HG03280 (cell line): ENCODE results near the gene TROAP.
A peak's percentile ranks its signal among the peaks of the same experiment; 100 is the strongest.
"Not testable (repeated sequence)": the region's sequence is repeated elsewhere in the genome, so short reads cannot be mapped to it uniquely, and the experiment has no call there.

ENCODE experiments used
- ATAC-seq: cut with Tn5 transposase; IDR thresholded peaks from one replicate; pipeline ENCODE4 v1.9.1; 2021; ENCODE audit warnings: mild to moderate bottlenecking, moderate library complexity; ENCODE audit not compliant: unreplicated experiment

The TROAP gene

DNA sequence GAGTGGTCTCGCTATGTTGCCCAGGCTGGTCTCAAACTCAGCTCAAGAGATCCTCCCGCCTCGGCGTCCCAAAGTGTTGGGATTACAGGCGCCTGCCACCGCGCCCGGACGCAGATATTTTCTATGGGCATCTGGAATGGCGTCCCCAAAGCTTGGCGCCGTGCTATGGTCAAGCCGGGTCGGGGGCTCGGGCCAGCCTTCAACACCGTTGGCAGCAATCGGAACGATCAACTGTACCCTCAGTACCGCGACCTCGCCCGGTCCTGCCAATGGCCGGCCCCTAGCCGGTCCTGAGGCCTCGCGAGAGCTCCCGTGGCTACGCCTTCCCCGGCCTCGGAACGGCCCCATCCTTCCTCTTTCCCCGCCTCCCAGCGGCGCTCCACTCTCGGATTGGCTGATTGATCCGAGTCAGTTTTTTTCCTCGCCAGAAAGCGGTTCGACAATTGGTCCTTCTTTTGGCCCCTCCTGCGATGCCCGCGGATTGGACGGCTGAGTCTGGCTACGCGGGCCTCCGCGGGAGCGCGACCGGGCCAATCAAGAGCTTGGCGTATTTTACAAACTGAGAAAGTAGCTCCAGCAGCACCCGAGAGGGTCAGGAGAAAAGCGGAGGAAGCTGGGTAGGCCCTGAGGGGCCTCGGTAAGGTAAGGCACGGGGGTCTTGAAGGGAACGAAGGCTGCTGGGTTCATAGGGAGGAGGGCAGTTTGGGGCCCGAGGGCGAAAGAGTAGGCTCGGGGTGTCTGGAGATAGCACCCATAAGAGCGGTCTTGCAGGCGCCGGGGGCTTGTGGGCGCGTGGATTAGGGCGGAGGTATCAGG lies at the start of gene TROAP:
Gene TROAP, plus strand, starts transcription at position 548 of the 816 bp plus-strand sequence. CDS start 354 bp downstream, outside the sequence.
- peak; percentile 99 for ATAC-seq

DNA sequence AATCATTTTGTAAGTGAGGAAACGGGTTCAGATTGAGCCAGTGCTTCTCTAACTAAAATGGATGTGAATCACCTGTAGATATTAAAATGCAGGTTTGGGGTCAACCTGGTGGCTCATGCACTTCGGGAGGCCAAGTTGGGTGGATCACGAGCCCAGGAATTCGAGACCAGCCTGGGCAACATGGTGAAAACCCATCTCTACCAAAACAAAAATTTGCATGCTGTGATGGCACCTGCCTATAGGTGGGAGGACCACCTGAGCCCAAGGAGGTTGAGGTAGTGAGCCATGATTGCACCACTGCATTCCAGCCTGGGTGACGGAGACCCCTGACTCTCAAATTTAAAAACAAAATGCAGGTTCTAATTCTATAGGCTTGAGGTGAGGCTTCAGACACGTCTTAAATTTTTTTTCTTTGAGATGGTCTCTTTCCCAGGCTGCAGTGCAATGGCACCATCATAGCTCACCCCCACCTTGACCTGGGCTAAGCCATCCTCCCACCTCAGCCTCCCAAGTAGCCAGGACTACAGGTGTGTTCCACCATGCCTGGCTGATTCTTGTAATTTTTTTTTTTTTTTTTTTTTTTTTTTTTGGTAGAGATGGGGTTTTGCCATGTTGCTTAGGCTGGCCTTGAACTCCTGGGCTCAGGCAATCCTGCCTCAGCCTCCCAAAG lies 49.2 kb upstream of the TROAP start:
- no peak for ATAC-seq

- ATAC-seq = no peak
Measured at GRCh38 chr12:49274396-49275069, 48.5 kb upstream of the TROAP start.

GRCh38 chr12:49276304-49277290 lies 46.5 kb upstream of the TROAP start:
- no peak for ATAC-seq

- no peak for ATAC-seq
Measured at GRCh38 chr12:49277466-49277865, 45.6 kb upstream of the TROAP start.

GRCh38 chr12:49279706-49280159 lies 43.3 kb upstream of the TROAP start:
- no peak for ATAC-seq

DNA sequence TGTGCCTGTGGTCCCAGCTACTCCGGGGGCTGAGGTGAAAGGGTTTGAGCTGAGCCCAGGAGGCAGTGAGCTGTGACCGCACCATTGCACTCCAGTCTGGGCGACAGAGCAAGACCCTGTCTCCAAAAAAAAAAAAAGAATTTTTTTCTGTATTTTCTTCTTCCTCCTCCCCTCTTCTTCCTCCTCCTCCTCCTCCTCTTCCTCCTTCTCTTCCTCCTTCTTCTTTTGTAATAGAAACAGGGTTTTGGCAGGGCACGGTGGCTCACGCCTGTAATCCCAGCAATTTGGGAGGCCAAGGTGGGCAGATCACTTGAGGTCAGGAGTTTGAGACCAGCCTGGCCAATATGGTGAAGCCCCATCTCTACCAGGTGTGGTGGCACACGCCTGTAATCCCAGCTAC lies 42.5 kb upstream of the TROAP start:
- ATAC-seq = not testable (repeated sequence)

- ATAC-seq = no peak
Measured at GRCh38 chr12:49282302-49282701, 40.8 kb upstream of the TROAP start.

- not testable (repeated sequence) for ATAC-seq
Measured at GRCh38 chr12:49282740-49283375, 40.2 kb upstream of the TROAP start.

DNA sequence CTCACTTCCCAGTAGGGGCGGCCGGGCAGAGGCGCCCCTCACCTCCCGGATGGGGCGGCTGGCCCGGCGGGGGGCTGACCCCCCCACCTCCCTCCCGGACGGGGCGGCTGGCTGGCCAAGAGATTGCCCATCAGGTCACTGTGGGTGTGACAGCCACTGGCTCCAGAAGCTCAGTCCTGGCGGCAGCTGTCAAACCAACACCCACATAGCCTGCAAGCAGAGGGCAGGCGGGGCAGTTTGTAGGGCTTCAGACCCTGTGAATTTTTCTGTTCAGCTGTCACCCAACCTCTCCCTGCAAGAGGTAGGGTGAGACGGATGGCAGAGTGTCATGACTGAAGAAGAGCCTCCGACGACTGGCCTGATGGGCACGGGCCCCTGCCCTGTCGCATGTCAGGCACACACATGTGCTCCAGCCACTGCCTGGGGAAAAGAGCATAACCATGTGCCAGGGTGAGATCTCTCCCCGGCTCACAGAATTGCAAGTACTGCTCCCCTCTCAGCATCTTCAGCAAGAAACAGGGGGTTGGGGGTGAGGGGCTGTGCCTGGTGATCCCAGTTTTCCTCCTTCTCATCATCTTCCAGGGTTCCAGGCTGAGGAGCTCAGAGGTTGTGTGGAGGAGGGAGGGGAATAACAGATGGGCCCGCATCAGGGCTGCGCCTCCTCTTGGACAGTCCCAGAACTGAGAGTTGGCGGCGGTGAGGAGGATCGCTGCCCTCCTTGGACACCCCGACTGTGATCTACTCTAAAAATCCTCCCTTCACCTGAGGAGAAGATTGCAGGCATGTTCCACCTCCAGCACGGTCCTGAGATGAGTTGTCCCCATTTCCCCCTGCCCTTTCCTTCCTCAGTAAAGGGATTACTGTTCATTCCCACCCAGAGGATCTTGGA lies 39.3 kb upstream of the TROAP start:
- ATAC-seq = no peak

DNA sequence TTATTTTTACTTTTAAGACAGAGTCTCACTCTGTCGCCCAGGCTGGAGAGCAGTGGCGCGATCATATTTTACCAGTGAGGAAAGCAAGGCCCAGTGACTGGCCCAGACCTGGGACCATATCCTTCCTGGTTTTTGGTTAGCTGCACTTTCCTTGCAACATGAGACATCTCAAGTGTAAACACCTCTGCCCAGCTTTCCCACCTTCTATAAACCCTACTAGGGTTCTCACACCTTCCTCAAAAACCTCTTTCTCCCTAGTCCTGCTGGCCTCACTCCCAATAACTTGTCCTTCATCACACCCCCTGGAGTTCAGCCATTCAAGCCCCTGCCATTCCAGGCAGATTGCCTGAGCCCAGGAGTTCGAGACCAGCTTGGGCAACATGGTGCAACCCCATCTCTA lies 38.4 kb upstream of the TROAP start:
- ATAC-seq = no peak

DNA sequence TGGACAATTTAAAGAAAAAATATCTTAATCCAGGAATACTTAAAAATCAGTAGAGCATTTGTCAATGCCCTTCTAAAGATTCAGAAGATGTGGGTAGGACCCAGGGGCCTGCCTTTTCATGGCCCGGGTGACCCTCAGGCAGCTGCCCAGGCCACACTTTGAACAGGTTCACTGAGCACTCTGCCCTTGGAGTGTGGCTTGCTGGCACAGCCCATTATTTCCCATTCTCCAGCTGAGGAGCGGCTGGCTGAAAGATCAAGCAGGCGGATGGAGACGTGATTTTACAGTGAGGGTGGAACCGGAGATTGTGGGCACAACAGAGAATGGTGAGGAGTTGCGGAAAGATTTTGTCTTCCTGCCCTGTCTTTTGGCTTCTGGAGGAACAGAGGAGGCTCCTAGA lies 35.2 kb upstream of the TROAP start:
- no peak for ATAC-seq

GRCh38 chr12:49288412-49288853 lies 34.6 kb upstream of the TROAP start:
- ATAC-seq = no peak

DNA sequence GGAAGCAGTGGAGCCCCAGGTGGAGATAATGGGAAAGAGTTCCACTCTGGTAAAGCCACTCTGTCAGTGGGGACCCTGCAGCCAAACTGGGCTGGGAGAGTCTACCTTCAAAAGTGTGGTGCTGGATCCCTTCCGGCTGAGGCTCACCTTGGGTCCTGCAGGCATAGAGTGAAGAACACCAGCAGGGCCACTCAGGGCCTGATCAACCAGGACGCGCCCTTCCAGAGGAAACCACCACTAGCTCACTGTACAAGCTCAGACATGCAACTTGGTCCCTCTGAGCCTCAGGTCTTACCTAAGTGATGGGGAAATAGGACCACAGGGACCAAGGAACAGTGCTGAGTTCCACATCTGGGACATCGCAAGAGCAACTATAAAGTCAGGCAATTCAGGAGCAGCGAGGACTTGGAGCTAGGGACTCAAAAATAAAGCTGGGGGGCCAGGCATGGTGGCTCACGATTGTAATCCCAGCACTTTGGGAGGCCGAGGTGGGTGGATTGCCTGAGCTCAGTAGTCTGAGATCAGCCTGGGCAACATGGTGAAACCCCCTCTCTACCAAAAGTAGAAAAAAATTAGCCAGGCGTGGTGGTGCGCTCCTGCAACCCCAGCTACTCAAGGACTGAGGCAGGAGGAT lies 34.0 kb upstream of the TROAP start:
- ATAC-seq = no peak

GRCh38 chr12:49292729-49293055 lies 30.4 kb upstream of the TROAP start:
- ATAC-seq = no peak

DNA sequence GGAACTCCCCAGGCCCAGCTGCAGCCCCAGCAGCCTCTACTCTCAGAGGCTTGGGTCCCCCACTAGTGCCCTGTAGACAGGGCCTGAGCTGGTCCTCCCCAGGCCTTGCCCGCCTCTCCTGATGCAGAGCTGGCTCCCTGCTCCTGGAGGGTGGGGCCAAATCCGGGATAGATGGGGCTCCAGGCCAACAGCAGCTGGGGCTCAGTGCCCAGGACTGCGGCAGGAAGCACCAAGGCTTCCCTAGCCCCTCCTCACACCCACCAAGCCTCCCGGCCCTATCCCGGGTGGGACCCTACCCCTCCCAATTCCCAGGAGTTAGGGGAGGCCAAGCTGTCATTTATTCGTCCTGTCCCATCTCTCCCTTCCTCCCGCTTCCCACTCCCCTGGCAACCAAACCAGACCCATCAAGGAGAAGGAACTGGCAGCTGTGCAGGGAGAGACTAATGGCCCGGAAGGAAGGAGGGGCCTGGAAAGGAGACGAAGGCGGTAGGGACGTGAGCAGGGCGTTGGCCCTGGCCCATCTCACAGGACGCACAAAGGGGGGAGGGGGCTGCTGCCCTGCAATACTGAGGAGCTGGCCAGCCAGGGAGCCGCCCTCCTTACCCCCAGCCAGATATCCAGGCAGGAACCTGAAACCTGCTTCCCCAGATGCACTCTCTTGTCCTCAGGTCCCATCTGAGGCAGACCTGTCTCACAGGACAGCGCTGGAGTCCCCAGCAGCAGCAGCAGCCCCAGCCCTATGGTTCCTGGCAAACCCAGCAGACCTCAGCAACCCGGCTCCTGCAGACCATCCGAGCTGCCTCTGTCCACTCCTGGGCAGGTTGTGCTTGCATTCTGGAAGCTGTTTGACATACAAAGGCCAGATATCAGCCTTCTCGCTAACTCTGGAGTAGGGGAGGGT lies 29.7 kb upstream of the TROAP start:
- no peak for ATAC-seq

- no peak for ATAC-seq
Measured at GRCh38 chr12:49294086-49294803, 28.8 kb upstream of the TROAP start.
